ENCODE measurements around the gene SH3RF1.
"Not testable (repeated sequence)": the region's sequence is repeated elsewhere in the genome, so short reads cannot be mapped to it uniquely, and the experiment has no call there.

Gene SH3RF1

GRCh38 chr4:169286562-169287301, 16.0 kb upstream of the SH3RF1 start:
- DNase-seq (ENCODE audit: low read depth): no peak
- no peak for TF ChIP-seq CTCF (IDR thresholded peaks at IDR 0.05; ENCODE audit: control insufficient read depth, extremely low read depth, insufficient read depth)
- H3K4me3 ChIP-seq (ENCODE audit: low read depth, low read length): no peak overlapping the region

GRCh38 chr4:169283114-169283509, 12.4 kb upstream of the SH3RF1 start:
- H3K4me3 ChIP-seq (ENCODE audit: low read depth, low read length): no peak overlapping the region
- no peak for DNase-seq (ENCODE audit: low read depth)
- TF ChIP-seq CTCF (IDR thresholded peaks at IDR 0.05; ENCODE audit: control insufficient read depth, extremely low read depth, insufficient read depth): no peak

GRCh38 chr4:169282429-169283113, 11.8 kb upstream of the SH3RF1 start:
- H3K4me3 ChIP-seq (ENCODE audit: low read depth, low read length): no peak overlapping the region
- no peak for TF ChIP-seq CTCF (IDR thresholded peaks at IDR 0.05; ENCODE audit: control insufficient read depth, extremely low read depth, insufficient read depth)
- no peak for DNase-seq (ENCODE audit: low read depth)

GRCh38 chr4:169279108-169279507, 8.4 kb upstream of the SH3RF1 start:
- DNase-seq (ENCODE audit: low read depth): no peak
- no peak overlapping the region for H3K4me3 ChIP-seq (ENCODE audit: low read depth, low read length)
- TF ChIP-seq CTCF (IDR thresholded peaks at IDR 0.05; ENCODE audit: control insufficient read depth, extremely low read depth, insufficient read depth): no peak

- no peak for DNase-seq (ENCODE audit: low read depth)
- TF ChIP-seq CTCF (IDR thresholded peaks at IDR 0.05; ENCODE audit: control insufficient read depth, extremely low read depth, insufficient read depth): no peak
- H3K4me3 ChIP-seq (ENCODE audit: low read depth, low read length): no peak overlapping the region
Measured at GRCh38 chr4:169278624-169279023, 7.9 kb upstream of the SH3RF1 start.

- not testable (repeated sequence) for DNase-seq (ENCODE audit: low read depth); H3K4me3 ChIP-seq (ENCODE audit: low read depth, low read length)
Measured at GRCh38 chr4:169277838-169278237, 7.1 kb upstream of the SH3RF1 start.

- TF ChIP-seq CTCF (IDR thresholded peaks at IDR 0.05; ENCODE audit: control insufficient read depth, extremely low read depth, insufficient read depth): no peak
- DNase-seq (ENCODE audit: low read depth): no peak
Measured at GRCh38 chr4:169275180-169275579, 4.4 kb upstream of the SH3RF1 start.

More at GRCh38 chr4:169275180-169275579, 4.4 kb upstream of the SH3RF1 start:
- no peak overlapping the region for H3K4me3 ChIP-seq (ENCODE audit: low read depth, low read length)

All from LNCaP clone FGC (cell line).